Measurements from ENCODE around the gene DDR2.
"Not testable (repeated sequence)": the region's sequence is repeated elsewhere in the genome, so short reads cannot be mapped to it uniquely, and the experiment has no call there.

DDR2 gene

GRCh38 chr1:162590101-162590500 lies 42.2 kb upstream of the DDR2 start:
- no peak for TF ChIP-seq CTCF (conservative IDR thresholded peaks at IDR 0.05; ENCODE audit: low read depth, low read length)
- Histone ChIP-seq H3K36me3 (ENCODE audit: insufficient read depth) (peaks cover 29% of the 10 kb centered on the region; the same call in 1 of the 2 replicates), H3K4me2 (peak overlapping the region; percentile 78)

GRCh38 chr1:162590686-162591085 lies 41.6 kb upstream of the DDR2 start:
- no peak for TF ChIP-seq CTCF (conservative IDR thresholded peaks at IDR 0.05; ENCODE audit: low read depth, low read length)
- Histone ChIP-seq H3K27ac (peak overlapping the region; percentile 67), H3K4me2 (peak overlapping the region; percentile 78), H3K4me1 (ENCODE audit: low read depth, poor library complexity, severe bottlenecking) (peaks cover 93% of the 10 kb centered on the region), H4K20me1 (ENCODE audit: insufficient read depth) (no peaks in the 10 kb centered on the region), H3K4me3 (IDR thresholded peaks at IDR 0.05; ENCODE audit: insufficient read depth, low read depth, low read length) (no peak overlapping the region), H3K79me2 (ENCODE audit: insufficient read depth, low read depth) (peaks cover 68% of the 10 kb centered on the region), H3K9ac (peak overlapping the region; percentile 31; the same call in 1 of the 2 replicates), H3K36me3 (ENCODE audit: insufficient read depth) (peaks cover 32% of the 10 kb centered on the region; the same call in 1 of the 2 replicates), H3K27me3 (ENCODE audit: insufficient read depth, low read depth) (no peaks in the 10 kb centered on the region), H2AFZ (ENCODE audit: low read depth) (no peak overlapping the region)

More at GRCh38 chr1:162590101-162590500, 42.2 kb upstream of the DDR2 start:
- Histone ChIP-seq H3K79me2 (ENCODE audit: insufficient read depth, low read depth) (peaks cover 69% of the 10 kb centered on the region), H3K4me3 (IDR thresholded peaks at IDR 0.05; ENCODE audit: insufficient read depth, low read depth, low read length) (no peak overlapping the region), H4K20me1 (ENCODE audit: insufficient read depth) (no peaks in the 10 kb centered on the region), H2AFZ (ENCODE audit: low read depth) (no peak overlapping the region), H3K4me1 (ENCODE audit: low read depth, poor library complexity, severe bottlenecking) (peaks cover 99% of the 10 kb centered on the region), H3K9ac (peak overlapping the region; percentile 31; the same call in 1 of the 2 replicates), H3K27ac (peak overlapping the region; percentile 67), H3K27me3 (ENCODE audit: insufficient read depth, low read depth) (no peaks in the 10 kb centered on the region)

- Histone ChIP-seq H3K27me3 (ENCODE audit: insufficient read depth, low read depth) (no peaks in the 10 kb centered on the region), H4K20me1 (ENCODE audit: insufficient read depth) (no peaks in the 10 kb centered on the region), H3K4me2 (no peak overlapping the region), H3K4me1 (ENCODE audit: low read depth, poor library complexity, severe bottlenecking) (peaks cover 38% of the 10 kb centered on the region), H3K36me3 (ENCODE audit: insufficient read depth) (peaks cover 47% of the 10 kb centered on the region; the same call in 1 of the 2 replicates), H2AFZ (ENCODE audit: low read depth) (no peak overlapping the region), H3K4me3 (IDR thresholded peaks at IDR 0.05; ENCODE audit: insufficient read depth, low read depth, low read length) (no peak overlapping the region), H3K9ac (no peak overlapping the region), H3K27ac (no peak overlapping the region), H3K79me2 (ENCODE audit: insufficient read depth, low read depth) (peaks cover 75% of the 10 kb centered on the region)
- TF ChIP-seq CTCF (conservative IDR thresholded peaks at IDR 0.05; ENCODE audit: low read depth, low read length) = no peak
Observed at GRCh38 chr1:162596514-162597170, 35.6 kb upstream of the DDR2 start.

- no peaks in the 10 kb centered on the region for H3K27me3 ChIP-seq (ENCODE audit: insufficient read depth, low read depth)
Observed at GRCh38 chr1:162599451-162599850, 32.8 kb upstream of the DDR2 start.

GRCh38 chr1:162603117-162603516 lies 29.1 kb upstream of the DDR2 start:
- not testable (repeated sequence) for H3K9ac ChIP-seq; H3K4me3 ChIP-seq (IDR thresholded peaks at IDR 0.05; ENCODE audit: insufficient read depth, low read depth, low read length); H4K20me1 ChIP-seq (ENCODE audit: insufficient read depth); H3K27me3 ChIP-seq (ENCODE audit: insufficient read depth, low read depth); H3K27ac ChIP-seq; H3K4me1 ChIP-seq (ENCODE audit: low read depth, poor library complexity, severe bottlenecking); H2AFZ ChIP-seq (ENCODE audit: low read depth); H3K4me2 ChIP-seq
- Histone ChIP-seq H3K36me3 (ENCODE audit: insufficient read depth) (peaks cover 22% of the 10 kb centered on the region; the same call in 1 of the 2 replicates), H3K79me2 (ENCODE audit: insufficient read depth, low read depth) (peaks cover 24% of the 10 kb centered on the region; the same call in 1 of the 2 replicates)

More at GRCh38 chr1:162599451-162599850, 32.8 kb upstream of the DDR2 start:
- Histone ChIP-seq H3K36me3 (ENCODE audit: insufficient read depth) (peaks cover 31% of the 10 kb centered on the region; the same call in 1 of the 2 replicates), H3K4me2 (no peak overlapping the region), H3K79me2 (ENCODE audit: insufficient read depth, low read depth) (peaks cover 47% of the 10 kb centered on the region; the same call in 1 of the 2 replicates), H3K4me1 (ENCODE audit: low read depth, poor library complexity, severe bottlenecking) (peaks cover 10% of the 10 kb centered on the region), H3K9ac (no peak overlapping the region), H3K4me3 (IDR thresholded peaks at IDR 0.05; ENCODE audit: insufficient read depth, low read depth, low read length) (no peak overlapping the region), H3K27ac (no peak overlapping the region), H4K20me1 (ENCODE audit: insufficient read depth) (no peaks in the 10 kb centered on the region), H2AFZ (ENCODE audit: low read depth) (no peak overlapping the region)
- no peak for TF ChIP-seq CTCF (conservative IDR thresholded peaks at IDR 0.05; ENCODE audit: low read depth, low read length)

Data from KMS-11 (cell line).